Eye (tissue), 1 donor: Measurements from ENCODE around the gene DCPS.
"Not testable (repeated sequence)": the region's sequence is repeated elsewhere in the genome, so short reads cannot be mapped to it uniquely, and the experiment has no call there.

ENCODE experiments used
- DNase-seq: peaks from one replicate; pipeline ENCODE4 v3.0.0-alpha.2; 2015

The DCPS gene

DNA sequence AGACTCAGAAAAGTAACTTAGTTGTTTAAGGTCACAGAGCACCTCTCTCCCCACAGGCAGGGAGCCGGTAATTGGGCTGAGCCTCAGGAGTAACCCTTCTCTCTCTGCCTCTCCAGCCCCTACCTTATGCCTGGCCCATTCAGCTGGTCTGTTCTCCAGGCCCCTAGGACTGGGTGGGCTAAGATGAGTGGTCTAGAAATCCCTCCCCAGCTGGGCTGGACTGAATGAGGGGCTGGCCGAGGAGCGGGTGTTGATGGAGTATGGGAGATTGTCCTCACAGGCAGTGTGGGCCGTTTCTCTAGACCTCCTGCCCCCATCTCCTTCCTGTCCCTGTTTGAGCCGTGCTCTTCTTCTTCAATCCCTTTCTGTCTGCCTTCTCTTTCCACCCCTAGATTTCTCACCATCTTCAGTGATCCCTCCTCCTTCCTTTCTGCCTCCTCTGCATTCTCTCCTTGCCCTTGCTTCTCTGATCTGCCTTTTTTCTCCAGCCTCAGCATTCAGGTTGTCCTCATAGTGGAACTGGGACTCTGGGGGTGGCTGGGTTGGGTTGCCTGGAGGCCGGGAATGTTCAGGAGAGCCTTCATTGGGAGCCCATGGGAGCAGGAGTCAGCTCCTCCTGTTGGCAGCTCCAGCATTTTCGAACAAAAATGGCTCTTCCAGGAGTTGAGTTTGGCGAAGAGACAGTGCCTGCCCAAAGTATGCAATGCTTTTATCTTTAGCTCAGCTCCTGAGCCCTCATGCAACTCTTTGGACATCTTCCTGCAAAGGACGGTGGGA is 59.2 kb downstream of the DCPS start:
- DNase-seq: no peak

DNA sequence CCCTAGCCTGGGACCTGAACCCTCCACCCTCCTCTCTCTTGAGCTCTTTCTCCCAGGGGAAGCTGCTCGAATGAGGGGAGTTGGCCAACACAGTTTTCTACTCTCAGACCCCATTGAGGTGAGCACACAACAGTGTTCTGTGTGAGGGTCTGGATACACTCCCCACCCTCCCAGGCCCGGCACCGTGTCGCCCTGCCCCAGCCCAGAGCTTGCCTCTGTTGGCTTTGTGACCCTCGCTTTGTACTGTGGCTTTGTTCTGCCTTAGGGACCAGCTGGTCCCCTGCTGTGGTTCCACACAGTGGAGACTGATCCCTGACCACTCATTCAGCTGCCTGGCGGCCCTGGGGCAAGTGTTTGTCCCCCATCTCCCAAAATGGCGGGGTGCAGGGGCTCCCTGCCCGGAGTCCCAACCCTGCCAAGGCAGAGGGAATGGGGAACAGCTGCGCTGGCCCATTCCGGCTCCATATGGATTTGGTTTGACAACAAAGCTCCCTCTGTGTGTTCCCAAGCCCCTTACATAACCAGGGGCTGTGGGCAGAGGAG is 59.9 kb downstream of the DCPS start:
- DNase-seq: peak; percentile 47

DNA sequence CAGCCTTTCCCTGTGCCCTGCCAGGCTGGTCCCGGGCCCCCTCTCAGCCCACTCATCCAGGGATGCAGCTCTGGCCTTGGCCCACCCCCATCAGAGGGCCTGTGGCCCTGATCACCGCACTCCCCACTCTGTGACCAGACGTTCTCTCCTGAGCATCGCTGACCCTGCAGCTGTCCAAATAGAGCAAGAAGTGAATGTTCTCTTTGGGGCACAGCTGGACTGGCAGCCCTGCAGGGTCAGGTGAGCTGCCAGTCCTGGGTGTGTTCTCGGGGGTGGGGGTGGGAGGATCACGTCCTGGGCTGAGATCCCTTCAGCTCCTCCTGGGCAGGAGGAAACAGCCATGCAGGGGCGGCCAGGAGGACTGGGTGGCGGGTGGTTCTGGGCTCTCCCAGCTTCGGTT is 60.9 kb downstream of the DCPS start:
- not testable (repeated sequence) for DNase-seq

DNA sequence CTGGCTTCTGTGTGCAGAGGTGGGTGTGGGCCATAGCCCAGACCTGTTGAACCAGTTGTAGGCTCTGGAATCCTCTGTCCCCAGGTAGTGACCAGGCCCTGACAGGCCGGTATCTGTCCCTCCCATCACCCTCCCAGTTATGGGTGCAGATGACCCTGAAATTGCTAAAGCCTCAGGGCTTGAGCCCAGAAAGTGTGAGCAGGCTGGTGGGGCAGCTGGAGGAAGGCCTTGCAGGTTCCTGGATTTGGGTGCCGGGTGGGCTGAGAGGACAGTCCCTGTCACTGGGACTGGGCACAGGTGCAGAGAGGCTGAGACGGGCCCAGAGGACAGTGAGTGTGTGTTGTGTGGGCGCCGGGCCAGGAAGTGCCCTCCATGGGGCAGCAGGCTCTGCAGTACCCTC is 61.6 kb downstream of the DCPS start:
- not testable (repeated sequence) for DNase-seq

DNA sequence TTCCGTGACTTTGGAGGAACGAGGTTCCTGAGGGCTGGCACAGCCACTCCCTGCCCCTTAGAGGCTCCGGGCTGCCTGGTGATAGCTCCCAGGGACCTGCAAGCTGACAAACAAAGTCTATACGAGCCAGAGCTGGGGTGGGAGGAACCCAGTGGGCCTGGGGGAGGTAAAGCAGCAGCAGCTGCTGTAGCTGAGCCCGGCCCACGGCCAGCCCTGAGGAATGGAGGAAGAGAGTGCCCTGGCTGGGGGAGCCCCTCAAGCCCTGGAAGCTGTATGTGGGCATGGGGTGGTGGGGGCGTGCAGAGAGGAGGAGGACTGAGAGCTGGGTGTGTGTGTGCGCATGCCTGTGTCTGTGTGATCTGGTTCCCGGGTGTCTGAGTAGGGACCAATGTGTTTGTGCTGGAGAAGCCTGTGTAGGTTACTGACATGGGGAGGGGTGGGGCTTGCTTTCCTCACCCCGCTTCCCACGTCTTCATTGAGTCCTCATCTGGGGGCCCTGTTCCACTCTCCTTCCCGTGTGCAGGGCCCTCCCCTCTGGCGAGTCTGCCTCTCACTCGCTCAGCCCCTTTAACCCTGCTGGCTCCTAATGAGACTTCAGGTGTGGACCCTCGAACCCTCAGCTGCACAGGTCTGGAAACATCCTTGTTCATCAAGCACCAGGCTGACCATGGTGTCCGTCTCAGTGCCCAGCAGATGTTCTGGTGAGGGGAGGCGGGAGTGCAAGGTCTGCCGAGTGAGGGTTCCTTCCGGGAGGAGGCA is 62.4 kb downstream of the DCPS start:
- no peak for DNase-seq

DNA sequence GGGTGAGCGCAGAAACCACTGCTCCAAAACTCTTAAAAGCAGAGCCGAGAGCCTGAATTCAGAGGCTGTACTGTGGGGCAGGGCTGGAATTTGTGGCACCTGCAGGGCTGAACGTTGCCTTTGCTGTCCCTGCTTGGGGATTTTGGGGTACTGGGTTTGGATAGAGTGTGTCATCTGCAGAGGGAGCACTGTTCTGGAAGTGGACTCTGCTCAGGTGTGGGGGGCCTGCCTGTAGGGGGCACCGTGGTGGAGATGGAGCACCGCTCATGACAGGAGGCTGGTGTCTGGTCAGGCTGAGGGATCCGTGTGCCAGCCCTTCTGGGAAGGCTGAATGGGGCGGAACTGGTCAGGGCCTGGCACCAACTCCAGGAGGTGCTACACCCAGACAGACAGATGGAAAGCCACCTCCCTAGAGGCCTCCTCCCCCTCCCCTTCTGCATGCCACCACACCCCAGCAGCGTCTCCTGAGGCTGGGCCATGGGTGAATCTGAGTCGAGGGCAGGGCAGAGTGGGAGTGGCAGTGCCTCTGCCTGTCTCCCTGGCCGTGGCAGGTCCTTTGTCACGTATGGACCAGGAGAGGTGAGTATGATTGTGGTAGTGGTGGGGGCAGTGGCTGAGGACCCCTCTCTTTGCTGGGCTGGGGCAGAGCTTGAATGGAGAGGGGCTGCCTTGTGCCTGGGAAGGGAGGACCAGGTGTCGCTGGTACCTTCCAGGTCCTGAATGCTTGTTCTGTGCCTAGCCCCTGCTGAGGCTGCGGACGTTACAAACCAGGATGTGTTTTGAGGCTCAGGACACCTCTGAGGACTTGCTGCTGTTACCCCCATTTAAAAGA is 63.2 kb downstream of the DCPS start:
- DNase-seq: not testable (repeated sequence)

DNA sequence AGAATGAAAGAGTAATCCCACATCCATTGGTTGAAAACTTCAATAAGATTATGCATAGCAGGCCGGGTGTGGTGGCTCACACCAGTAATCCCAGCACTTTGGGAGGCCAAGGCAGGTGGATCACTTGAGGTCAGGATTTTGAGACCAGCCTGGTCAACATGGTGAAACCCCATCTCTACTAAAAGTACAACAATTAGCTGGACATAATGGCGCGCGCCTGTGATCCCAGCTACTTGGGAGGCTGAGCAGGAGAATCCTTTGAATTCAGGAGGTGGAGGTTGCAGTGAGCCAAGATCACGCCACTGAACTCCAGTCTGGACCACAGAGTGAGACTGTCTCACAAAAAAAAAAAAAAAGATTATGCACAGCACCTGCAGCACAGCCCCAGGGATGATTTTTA is 63.9 kb downstream of the DCPS start:
- DNase-seq: not testable (repeated sequence)

DNA sequence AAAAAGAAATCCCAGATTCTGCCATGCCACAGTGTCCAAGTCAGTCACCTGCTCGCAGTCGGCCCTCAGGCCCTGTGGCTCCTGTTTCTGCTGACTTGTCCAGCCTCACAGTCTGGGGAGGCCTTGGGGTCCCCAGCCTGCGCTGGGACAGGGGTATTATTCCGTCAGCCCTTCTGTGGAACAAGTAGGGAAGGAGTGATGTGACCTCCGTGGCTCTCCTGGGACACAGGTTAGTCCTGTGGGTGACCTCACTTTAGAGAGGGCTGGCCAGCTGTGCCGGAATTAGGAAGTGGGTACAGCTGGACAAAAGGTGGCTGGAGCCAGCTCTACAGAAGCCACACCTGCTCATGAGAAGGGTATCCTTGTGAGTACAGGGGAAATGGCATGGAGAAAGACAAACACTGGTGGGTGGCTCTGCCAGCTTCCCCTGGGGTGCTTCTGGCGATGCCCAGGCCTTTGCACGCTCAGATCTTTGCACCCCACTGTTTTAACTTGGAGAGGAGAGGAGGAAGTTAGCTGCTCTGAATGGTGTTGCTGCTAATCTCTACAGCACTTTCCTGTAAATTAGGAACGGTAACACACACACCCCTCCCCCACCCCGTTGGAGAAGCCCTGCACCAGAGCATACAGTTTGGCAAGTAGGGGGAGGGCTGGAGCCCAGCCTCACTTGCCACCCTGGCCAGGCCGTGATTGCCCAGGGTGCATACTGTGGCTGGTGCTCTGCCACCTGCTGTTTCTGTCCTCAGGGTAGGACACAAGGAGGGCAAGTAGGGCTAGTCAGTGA is 64.7 kb downstream of the DCPS start:
- DNase-seq: not testable (repeated sequence)

DNA sequence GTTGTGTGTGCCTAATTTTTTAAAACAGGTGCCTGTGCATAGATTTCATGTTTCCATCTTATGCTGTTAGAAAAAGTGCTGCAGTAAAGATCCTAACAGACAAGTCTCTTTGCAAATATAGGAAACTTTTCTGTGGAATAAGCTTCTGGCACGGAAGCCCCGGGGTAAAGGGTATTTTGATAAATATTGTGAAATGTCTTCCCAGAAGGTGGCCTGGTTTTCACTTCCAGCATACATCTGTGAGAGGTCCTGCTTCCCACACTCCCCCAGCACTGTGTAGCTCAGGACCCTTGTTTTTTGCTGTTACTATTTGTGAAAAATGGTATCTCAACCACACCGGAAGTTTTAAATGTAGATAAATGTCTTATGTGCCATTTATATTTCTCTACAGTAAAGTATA is 66.2 kb downstream of the DCPS start:
- no peak for DNase-seq

DNA sequence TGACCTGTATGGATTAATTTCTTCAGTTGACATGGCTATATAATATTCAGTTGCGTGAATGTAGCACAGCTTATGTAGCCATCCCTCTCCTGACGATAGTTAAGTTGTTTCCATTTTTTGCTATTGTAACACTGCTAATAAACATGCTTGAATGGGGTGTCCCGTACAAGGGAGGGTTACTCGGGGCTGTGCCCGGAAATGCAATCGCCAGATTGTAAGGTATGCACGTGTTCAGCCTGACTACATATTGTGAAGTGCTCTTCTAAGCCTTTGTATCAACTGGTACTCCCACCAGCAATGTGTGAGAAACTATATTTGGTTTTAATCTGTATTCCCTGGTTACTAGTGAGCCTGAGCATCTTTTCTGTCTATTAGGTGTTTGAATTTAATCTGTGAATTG is 67.7 kb downstream of the DCPS start:
- DNase-seq: no peak

DNA sequence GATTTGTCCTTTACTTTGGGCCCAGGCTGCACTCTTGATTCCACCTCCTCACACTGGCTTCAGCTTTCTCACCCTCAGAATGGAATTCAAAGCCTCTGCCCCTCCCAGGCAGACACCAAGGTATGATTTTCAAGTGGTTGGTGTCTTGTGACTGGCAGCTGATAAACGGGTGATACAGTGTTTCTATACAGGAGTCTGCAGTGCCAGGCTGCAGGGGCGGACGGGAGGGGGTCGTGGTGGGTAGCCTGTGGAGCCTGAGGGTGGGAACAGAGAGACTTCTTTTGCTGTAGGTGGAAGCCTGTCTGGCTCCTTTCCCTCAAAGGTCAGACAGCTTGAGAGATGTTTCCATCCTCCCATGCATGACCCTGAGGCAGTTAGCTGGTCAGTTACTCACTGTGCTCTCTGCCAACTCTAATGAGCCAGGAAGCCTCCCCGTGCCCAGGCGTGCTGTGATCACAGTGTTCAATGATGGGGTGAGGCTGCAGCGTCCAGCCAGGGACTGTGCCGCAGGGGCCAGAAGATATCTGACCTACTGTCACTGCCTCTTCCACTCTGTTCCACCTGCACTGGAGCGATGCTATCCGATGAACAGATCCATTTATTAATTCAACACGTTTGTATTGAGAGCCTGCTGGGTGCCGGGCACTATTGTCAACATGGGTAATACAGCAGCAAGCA is 69.7 kb downstream of the DCPS start:
- not testable (repeated sequence) for DNase-seq

DNA sequence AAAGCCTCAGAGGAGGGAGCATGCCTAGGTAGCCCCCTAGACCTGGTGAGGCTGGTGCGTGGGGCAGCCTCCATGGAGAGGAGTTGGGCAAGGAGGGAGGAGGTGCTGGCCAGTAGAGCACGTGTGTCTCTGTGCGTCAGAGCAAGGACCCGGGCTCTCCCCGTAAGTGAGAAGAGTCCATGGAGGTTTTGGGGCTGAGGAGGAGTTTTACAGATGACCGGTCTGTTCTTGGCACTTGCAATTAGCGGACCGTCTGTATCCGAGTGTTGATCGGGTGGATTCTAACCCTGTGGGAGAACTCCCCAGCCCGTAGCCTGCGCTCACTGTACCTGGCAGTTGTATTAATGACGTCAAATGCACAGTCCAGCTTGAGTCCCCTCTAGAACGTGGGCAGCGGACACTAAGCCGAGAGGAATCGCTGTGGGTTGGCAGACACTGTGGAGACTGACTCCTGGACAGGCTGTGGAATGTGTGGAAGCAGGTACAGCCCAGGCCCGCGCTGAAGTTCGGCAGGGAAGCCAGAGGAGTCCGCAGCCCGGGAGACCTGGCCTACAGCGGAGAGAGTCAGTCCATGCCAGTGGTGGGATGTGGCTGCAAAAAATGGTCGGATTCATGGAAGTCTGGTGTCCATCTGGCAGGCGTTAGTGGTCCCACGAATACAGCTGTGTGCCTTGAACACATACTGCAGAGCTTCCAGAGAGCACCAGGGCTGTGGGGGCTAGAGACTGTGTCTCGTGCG is 70.9 kb downstream of the DCPS start:
- not testable (repeated sequence) for DNase-seq

DNA sequence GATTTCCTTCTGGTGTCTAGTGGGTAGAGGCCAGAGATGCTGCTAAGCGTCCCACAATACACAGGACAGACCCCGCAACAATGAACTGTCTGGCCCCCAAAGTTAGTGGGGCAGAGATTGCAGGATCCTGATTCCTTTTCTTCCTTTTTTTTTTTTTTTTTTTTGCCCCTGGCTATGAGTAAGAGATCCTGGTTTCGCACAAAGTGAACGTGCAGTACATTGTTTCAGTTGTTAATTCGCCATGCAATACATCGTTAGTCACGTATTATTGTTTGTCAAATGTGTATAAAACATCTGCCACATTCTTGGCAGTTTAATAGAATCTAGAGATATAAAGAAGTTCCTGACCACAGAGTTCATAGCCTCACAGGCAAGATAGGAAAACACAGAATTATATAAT is 71.9 kb downstream of the DCPS start:
- DNase-seq: peak; percentile 43

DNA sequence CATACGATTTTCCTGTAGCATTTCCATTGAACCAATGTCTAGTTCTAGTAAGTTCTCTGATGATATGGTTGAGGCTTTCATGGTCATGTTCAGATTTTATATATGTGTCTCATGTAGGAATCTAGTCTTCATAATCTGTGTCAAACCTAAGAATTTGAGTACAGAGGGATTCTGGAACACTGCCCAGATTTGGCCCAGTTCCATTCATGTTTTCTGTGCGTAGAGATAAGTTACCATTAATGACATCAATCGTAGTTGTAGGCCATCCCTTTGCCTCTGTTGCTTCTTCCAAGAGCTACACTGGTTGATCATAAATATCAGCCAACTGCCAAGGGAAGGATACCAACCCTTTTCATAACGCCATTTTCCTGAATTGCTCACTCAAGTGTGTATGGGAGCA is 74.9 kb downstream of the DCPS start:
- DNase-seq: no peak

DNA sequence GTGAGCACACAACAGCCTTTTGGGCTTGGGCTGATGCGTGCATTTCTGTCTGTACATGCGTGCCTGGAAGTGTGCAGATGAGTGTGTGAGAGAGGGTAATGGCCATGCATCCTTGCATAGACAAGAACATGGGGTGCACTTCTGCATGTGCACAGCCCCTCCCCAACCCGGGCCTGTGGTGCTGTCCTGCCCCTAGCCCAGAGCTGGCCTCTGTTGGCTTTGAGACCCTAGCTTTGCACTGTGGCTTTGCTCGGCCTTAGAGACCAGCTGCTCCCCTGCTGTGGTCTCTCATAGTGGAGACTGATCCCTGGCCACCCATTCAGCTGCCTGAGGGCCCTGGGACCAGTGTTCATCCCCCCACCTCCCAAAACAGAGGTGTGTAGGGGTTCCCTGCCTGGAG is 77.0 kb downstream of the DCPS start:
- DNase-seq: no peak

DNA sequence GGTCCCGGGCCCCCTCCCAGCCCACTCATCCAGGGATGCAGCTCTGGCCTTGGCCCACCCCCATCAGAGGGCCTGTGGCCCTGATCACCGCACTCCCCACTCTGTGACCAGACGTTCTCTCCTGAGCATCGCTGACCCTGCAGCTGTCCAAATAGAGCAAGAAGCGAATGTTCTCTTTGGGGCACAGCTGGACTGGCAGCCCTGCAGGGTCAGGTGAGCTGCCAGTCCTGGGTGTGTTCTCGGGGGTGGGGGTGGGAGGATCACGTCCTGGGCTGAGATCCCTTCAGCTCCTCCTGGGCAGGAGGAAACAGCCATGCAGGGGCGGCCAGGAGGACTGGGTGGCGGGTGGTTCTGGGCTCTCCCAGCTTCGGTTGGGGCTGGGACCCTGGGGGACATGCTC is 78.1 kb downstream of the DCPS start:
- not testable (repeated sequence) for DNase-seq

DNA sequence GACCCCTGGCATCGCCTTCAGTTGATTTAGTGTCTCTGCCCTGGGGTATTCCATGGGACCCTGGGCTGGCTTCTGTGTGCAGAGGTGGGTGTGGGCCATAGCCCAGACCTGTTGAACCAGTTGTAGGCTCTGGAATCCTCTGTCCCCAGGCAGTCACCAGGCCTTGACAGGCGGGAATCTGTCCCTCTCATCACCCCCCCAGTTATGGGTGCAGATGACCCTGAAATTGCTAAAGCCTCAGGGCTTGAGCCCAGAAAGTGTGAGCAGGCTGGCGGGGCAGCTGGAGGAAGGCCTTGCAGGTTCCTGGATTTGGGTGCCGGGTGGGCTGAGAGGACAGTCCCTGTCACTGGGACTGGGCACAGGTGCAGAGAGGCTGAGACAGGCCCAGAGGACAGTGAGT is 78.8 kb downstream of the DCPS start:
- not testable (repeated sequence) for DNase-seq

DNA sequence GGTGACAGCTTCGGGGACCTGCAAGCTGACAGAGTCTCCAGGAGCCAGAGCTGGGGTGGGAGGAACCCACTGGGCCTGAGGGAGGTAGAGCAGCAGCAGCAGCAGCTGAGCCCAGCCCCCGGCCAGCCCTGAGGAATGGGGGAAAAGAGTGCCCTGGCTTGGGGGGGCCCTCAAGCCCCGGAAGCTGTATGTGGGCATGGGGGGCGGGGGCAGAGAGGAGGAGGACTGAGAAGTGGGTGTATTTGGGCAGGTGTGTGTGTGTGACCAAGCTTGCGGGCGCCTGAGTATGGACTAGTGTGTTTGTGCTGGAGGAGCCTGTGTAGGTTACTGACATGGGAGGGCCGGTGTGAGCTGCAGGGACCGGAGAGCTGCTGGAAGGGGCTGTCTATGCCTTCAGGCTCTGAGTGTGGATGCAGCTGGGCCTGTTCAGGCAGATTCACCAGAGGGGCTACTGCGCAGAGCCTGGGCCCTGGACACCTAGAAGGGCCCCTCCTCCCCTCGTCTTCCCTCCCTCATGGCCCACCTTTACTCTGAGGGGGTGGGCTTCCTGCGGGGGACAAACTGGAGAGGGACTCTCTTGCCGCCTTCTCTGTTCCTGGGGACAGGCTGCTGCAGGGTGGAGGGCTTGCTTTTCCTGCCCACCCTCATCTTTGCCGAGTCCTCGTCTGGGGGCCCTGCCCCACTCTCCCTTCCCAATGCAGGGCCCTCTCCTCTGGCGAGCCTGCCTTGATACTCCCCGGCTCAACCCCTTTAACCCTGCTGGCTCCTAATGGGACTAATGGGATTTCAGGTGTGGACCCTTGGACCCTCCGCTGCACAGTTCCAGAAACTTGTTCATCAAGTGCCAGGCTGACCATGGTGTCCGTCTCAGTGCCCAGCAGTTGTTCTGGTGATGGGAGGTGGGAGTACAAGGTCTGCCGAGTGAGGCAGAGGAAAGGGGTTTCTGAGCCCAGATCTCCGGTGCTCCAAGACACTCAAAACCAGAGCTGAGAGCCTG is 79.8 kb downstream of the DCPS start:
- DNase-seq: no peak

DNA sequence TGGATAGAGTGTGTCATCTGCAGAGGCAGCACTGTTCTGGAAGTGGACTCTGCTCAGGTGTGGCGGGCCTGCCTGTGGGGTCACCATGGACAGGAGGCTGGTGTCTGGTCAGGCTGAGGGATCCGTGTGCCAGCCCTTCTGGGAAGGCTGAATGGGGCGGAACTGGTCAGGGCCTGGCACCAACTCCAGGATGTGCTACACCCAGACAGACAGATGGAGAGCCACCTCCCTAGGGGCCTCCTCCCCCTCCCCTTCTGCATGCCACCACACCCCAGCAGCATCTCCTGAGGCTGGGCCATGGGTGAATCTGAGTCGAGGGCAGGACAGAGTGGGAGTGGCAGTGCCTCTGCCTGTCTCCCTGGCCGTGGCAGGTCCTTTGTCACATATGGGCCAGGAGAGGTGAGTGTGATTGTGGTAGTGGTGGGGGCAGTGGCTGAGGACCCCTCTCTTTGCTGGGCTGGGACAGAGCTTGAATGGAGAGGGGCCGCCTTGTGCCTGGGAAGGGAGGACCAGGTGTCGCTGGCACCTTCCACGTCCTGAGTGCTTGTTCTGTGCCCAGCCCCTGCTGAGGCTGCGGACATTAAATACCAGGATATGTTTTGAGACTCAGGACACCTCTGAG is 80.7 kb downstream of the DCPS start:
- no peak for DNase-seq
